NCI-H1436 (cell line): ENCODE measurements around the gene LSS.
A peak's percentile ranks its signal among the peaks of the same experiment; 100 is the strongest.

Experiments
- DNase-seq: peaks from one replicate; lab custom pipeline; 2025; lab: John Stamatoyannopoulos, UW

The LSS gene

DNA sequence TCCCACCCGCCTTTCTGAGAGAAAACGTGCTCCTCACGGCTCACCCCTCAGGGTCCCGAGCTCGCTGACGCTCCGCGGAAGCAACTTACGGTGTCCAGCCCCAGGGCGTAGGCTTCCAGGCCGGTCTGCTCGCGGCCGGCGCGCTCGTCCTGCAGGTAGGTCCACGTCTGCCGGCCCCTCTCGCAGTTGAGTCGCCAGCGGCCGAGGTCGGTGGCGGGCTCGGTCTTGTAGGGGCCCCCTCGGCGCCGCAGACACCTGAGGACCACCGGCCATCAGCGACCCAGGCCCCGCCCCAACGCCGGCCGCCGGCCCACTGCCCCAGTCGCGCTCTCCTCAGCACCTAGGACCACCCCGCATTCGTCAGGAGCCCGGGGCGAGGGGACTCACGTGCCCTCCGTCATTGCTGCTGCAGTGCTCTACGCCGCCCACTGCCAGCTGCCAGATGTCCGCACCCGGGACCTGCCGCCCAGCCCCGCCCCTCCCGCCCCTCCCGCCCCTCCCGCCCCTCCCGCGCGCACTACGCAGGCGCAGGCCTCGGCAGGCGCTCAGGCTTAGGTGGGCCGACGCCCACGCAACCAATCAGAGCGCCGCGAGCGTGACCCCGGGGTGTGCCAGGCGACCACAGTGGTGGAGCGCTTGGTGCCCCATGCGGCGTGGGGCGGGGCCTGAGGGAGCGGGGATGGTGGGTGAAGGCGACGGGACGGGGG, at the start of gene LSS:
TSS of gene LSS (minus strand) at position 430 of the 707 bp plus-strand sequence. CDS start at position 401, 29 bp downstream.
- peak; percentile 98 for DNase-seq

DNA sequence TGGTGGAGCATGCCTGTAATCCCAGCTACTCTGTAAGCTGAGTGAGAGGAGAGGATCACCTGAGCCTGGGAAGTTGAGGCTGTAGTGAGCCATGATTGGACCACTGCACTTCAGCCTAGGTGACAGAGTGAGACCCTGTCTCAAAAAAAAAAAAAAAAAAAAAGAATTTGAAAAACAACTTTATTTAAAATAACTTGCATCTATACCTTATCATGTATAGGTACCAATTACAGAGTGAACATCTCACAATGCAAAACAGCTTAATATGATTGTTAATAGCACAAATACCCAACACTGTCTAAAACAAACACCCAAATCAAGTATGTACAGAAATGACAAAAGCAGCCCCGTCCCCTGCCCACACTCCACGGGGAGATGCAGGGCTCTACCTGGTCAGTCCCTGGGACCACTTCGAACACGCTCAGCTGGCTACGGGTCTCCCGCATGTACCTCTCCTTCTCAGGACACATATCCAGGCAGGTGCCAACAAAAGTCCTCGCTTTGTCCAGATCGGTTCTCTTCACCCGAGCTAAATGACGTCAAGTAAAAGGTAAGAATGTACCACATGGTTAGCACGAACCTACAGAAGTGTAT, 46.3 kb upstream of the LSS start:
- no peak for DNase-seq

DNA sequence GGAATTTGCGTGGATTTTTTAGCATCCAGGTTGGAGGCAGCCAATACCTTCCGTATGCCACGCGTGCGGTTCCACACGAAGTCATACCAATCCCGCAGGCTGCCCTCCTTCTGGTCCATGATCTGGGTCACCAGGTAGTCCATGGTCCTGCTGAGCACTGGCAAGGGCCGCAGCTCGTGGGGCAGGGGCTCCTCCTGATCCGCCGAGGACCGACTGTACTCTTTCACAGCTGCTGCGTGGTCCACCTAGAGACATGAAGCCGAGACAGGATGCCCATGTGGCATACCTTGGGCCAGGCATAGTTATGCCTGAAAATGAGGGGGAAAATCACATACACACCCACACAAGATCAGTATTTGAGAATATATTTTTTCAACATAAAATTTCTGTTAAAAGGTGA, 44.8 kb upstream of the LSS start:
- DNase-seq, result no peak

DNA sequence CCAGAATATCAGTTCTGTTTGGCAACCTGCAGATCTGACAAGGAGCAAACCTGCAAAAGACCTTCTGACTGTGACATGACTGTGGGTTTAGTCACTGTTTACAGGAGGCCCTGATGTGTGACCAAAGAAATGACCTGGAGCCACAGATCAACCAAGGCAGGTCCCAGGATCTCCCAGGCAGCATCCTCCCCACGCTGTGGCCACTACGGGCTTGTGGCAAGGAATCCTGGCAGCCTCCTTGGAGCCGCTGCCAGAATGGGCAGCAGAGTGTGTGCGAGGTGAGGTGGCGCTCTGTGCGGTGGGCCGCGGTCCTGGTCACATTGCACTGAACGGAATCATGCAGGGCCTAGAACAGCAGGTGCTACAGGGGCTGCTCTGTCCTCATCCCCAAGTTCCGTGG, 40.9 kb upstream of the LSS start:
- DNase-seq, result no peak

DNA sequence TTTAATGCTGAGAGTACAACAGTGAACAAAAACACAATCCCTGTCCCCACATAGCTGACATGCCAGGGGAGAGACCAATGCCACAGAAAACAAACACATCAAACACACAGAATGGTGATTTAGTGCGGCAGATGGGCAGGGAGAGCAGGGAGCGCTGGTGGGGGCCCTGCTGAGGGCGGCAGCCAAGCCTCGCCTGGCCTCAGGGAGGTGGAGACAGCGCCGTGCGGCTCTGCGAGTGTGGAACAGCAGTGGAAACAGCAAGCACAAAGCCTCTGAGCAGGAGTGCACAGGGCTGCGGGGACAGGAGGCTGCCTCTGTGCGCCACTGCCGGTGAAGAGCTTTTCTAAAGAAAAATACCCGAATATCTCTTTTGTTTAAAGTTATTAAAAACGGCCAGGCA, 39.8 kb upstream of the LSS start:
- no peak for DNase-seq

GRCh38 chr21:46266946-46267345, 38.4 kb upstream of the LSS start:
- no peak for DNase-seq

- no peak for DNase-seq
Measured at GRCh38 chr21:46265736-46266525, 37.4 kb upstream of the LSS start.

- DNase-seq, result no peak
Measured at GRCh38 chr21:46264690-46265144, 36.1 kb upstream of the LSS start.

DNA sequence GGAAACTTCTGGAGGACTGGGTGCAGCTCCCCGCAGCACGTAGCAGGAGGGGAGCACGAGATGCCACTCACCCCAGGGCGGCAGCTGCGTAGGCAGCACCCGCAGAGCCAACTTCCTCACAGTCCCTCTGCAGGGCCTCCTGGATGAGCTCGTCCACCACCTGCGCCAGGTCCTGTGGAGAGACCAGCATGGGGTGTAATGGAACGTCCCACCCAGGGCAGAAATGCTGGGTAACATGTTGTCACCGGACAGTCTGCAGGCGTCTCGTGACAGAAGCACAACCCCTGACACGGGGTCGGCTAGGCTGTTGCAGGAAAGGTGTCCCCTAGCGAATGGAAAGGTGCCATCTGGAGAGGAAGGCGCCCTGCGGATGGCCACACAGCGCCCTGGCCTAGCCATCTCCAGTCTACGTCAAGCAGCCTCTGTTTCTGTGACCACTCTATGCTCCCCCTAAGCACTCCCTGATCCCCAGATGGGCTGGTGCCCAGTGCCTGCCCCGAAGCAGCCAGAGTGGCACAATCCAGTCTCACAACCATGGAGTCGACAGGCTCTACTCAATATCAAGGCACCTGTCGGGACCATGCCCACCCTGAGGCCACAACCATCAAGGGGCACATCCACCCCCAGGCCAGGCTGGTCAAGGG, 35.6 kb upstream of the LSS start:
- DNase-seq, result no peak

DNA sequence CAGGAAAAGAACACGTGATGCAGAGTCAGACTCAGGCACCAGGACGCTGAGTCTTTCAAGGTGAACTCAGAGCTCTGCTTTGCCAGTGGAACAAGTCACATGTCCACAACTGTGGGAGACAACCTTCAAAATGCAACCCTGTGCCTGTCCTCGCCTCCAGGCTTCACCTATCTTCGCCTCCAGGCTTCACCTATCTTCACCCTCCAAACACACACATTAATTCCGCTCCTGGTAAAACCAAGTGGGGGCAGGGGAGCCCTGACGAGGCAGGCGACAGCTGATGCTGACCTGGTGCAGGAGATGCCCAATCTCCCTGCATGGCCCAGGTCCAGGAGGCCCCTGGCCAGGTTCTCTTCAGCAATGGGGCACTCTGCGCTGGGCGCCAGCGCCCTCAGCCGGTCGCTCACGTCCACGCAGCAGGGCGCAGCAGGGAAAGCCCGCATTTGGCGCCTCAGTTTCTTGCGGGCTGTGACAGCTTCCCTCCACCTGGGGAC, 28.0 kb upstream of the LSS start:
- no peak for DNase-seq

GRCh38 chr21:46255758-46256337, 27.3 kb upstream of the LSS start:
- no peak for DNase-seq

DNA sequence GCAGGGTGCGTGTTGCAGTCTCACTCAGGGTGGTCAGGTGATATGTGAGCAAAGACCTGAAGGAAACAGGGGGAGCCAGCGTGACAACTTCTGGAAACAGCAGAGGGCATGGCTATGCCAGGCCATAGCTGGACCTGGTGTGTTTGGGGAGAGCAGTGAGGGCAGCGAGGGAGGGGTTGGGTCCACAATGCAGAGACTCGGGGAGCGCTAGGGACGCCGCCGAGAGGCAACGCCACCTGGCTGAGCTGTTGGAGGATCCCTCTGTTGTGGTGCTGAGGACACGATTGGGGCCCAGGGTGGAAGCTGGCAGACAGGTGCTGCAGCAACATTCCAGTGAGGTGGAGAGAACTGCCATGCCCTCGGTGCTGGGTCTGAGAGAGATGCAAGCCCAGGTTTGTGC, 26.6 kb upstream of the LSS start:
- no peak for DNase-seq

DNA sequence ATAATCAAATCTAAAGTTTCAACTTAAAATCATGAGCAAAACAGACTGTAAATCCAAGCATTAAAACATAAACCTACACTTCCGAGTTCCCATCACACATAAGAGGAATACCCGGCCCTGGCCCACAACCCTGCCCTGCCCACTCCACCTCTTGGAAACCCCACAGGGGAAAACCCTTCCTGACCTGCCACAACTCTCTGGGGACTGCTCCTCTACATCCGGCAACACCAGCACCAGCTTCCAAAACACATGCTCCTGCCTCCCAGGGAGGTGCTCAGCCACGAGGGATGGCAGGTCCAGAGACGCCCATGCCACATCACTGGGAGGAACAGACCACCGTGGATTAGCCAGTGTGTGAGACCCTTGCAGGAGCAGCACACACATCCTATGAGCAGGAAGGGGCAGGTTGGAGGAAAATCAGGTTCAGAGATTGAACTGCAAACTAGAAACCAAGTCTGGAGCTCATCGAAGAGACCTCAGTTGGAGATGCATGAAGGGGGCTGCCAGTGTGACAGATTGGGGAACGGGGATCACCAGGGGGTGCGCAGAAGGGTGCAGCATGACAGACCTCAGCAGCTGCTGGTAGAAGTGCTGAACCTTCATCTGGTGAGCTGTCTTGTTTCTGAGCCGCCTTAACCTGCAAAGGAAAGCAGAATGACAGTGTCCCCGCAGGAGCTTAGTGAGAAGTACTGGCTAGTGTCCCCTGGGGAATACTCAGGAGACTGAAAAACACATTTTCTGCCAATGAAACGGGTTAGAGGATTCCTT, 25.8 kb upstream of the LSS start:
- no peak for DNase-seq

DNA sequence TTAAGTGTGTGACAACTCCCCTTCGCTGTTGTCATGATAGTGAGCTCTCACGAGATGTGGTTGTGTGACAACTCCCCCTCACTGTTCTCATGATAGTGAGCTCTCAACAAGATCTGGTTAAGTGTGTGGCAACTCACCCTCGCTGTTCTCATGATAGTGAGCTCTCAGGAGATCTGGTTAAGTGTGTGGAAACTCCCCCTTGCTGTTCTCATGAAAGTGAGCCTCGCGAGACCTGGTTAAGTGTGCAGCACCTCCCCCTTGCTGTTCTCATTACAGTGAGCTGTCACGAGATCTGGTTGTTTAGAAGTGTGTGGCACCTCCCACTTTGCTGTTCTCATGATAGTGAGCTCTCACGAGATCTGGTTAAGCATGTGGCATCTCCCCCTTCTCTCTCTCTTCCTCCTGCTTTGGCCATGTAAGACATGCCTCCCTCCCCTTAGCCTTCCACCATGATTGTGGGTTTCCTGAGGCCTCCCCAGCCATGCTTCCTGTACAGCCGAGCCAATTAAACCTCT, 25.1 kb upstream of the LSS start:
- peak; percentile 81 for DNase-seq

DNA sequence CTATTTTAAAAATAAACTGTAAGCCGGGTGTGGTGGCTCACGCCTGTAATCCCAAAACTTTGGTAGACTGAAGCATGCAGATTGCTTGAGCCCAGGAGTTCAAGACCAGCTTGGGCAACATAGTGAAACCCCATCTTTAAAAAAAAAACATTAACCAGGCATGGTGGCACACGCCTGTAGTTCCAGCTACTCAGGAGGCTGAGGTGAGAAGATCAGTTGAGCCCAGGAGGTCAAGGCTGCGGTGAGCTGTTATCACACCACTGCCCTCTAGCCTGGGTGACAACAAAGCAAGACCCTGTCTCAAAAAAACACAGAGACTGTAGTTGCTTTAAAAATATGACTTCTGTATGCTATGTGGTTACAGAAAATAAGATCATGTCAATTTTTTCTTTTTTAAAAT, 24.3 kb upstream of the LSS start:
- DNase-seq, result no peak

DNA sequence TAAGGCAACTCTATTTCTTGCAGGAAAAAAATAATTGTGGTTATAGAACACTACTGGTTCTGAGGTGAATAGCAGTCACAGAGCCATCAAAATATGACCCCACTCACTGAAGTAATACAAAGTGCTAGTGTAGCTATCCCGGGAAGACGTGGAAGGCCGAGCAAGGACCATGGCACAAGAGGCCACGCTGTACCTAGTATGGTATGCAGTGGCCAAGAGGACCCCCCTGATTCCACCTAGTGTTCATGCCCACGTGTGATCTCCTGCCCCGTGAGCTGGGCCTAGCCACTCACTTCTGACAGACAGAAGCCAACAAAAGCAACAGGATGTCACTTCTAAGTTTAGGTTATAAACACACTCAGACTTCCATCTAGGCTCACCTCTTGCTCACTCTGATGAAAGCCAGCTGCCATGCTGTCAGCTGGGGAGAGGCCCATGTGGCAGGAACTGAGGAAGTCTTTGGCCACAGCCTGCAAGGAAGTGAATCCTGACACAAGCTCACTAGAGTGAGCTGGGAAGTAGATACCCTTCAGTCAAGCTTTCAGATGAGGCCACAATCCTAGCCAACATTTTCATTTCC, 21.7 kb upstream of the LSS start:
- no peak for DNase-seq

DNA sequence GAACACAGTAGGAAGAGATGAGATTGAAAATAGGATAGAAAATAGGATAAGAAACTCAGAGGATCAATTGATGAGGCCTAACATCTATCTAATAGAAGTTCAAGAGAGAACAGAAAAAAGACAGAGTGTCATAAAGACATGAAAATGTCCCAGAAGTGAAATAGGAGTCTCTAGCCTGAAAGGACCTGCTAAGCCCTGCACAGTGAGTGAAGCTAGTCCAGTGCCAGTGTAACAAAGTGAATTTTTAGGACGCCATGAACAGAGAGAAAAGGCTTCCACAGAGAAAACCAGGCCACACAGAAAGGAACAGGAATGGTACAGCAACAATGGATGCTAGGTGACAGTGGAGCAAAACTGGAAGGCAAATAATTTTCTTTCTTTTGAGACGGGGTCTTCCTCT, 20.3 kb upstream of the LSS start:
- no peak for DNase-seq

DNA sequence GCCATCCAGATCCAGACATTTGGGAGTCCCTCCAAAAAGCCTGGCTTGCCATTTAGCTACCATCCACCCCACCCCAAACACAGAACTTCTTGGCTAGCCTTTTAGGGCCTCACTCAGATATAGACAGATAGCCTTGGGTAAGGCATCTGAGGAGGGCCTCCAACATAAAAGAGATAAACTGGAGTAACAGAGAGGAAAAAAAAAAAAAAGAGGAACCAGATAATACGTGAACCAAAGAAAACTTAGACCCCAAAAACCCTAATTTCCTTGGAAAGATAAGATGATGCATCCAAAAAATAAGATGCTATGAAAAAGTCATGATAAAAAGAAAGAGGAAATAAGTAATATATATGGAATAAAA, 19.8 kb upstream of the LSS start:
- DNase-seq, result no peak

- DNase-seq, result no peak
Measured at GRCh38 chr21:46247699-46248421, 19.3 kb upstream of the LSS start.

- DNase-seq, result no peak
Measured at GRCh38 chr21:46246345-46246744, 17.8 kb upstream of the LSS start.
